Panc1 (cell line): Measurements from ENCODE around the gene C1orf198. TPM values are rescaled to one million over a fixed set of nuclear protein-coding genes. Genes with fewer than 3 reads are reported as not detected.

Source experiments
- ATAC-seq: fragments of 200-7000 bp; cut with Tn5 transposase; 2 replicates; pipeline ENCODE4 v1.9.1; 2020; ENCODE audit warnings: mild to moderate bottlenecking, moderate library complexity
- BruUV-seq: library from RNA; stranded (reverse); fragments of 400-500 nt; replicated peaks from 2 replicates; lab custom pipeline; 2021; lab: Mats Ljungman, UMichigan
- CTCF ChIA-PET: fragments of 300-600 bp; sonication (Branson Sonifier 250); formaldehyde crosslinking; loops from one replicate; lab custom pipeline; 2022; ENCODE audit warnings: antibody characterized with exemption; lab: Charles Lee
- POLR2A ChIA-PET: fragments of 300-600 bp; sonication (Branson Sonifier 250); formaldehyde crosslinking; loops from one replicate; lab custom pipeline; 2022; ENCODE audit warnings: antibody characterized with exemption; lab: Charles Lee
- DNase-seq: peaks from one replicate; pipeline ENCODE4 v3.0.0-alpha.2; 2010; ENCODE audit warnings: low read depth, low spot score
- H3K27ac ChIP-seq: 2 replicates; pipeline ENCODE4 v1.5.1; 2011; ENCODE audit warnings: mild to moderate bottlenecking, low read length, inconsistent platforms
- H3K27me3 ChIP-seq: fragments of 200-500 bp; sonication (Bioruptor generic); 2 replicates; pipeline ENCODE4 v1.6.0; 2014; ENCODE audit warnings: low read length, inconsistent platforms; ENCODE audit not compliant: control insufficient read depth, insufficient read depth
- H3K36me3 ChIP-seq: fragments of 200-500 bp; sonication (Bioruptor generic); 2 replicates; pipeline ENCODE4 v1.5.1; 2014; ENCODE audit warnings: inconsistent platforms, mild to moderate bottlenecking, low read length, moderate library complexity; ENCODE audit not compliant: control insufficient read depth, insufficient read depth
- H3K4me1 ChIP-seq: 2 replicates; pipeline ENCODE4 v1.5.1; 2011; ENCODE audit warnings: inconsistent platforms, mild to moderate bottlenecking, low read length, moderate library complexity; ENCODE audit not compliant: control insufficient read depth, insufficient read depth
- H3K4me3 ChIP-seq, 2 experiments: 2 replicates each; pipeline ENCODE4 v1.5.1; 2011 to 2012; ENCODE audit warnings: low read depth in 2 of 2, low read length in 2 of 2, mild to moderate bottlenecking in 2 of 2, inconsistent platforms in 1 of 2, moderate library complexity in 1 of 2
- H3K9me3 ChIP-seq: fragments of 200-500 bp; sonication (Bioruptor generic); 2 replicates; pipeline ENCODE4 v1.5.1; 2014; ENCODE audit warnings: low read depth, mild to moderate bottlenecking, inconsistent platforms, low read length, moderate library complexity; ENCODE audit not compliant: control insufficient read depth, insufficient read depth
- POLR2AphosphoS5 ChIP-seq: IDR thresholded peaks from 2 replicates; pipeline ENCODE4 v1.6.1; 2012; ENCODE audit warnings: mild to moderate bottlenecking, low read depth, low read length, moderate library complexity
- SIN3A ChIP-seq: IDR thresholded peaks from 2 replicates; pipeline ENCODE4 v1.6.1; 2012; ENCODE audit warnings: low read depth, mild to moderate bottlenecking, low read length, moderate library complexity, borderline replicate concordance; ENCODE audit not compliant: insufficient read depth
- TCF7L2 ChIP-seq: IDR thresholded peaks from 2 replicates; pipeline ENCODE4 v1.6.1; 2011; ENCODE audit warnings: mild to moderate bottlenecking, low read depth, low read length, inconsistent platforms
- in situ Hi-C: cut with HindIII; loops from 2 replicates; pipeline ENCODE4 v1.10.0; 2016; ENCODE audit warnings: low sequenced_read_pairs, low pct_unique_long_range_greater_than_20kb
- intact Hi-C: fragments of 100-400 bp; cut with micrococcal nuclease; formaldehyde crosslinking; loops from one replicate; pipeline ENCODE4 v1.10.0; 2022; ENCODE audit not compliant: unreplicated experiment
- total RNA-seq: library from RNA; stranded (reverse); gene quantifications from one replicate; pipeline ENCODE4 v1.2.1, GENCODE V29; 2021; ENCODE audit not compliant: unreplicated experiment
- TF ChIP-seq, protein P1 (sequence below): fragments of 450-650 bp; IDR thresholded peaks from 2 replicates; pipeline ENCODE4 v1.5.1; 2017; ENCODE audit warnings: mild to moderate bottlenecking
- TF ChIP-seq, protein P2 (sequence below), 2 experiments: IDR thresholded peaks; 2 replicates each; pipeline ENCODE4 v1.6.1; 2011 to 2012; ENCODE audit warnings: low read depth in 2 of 2, control low read depth in 1 of 2, low read length in 1 of 2, mild to moderate bottlenecking in 1 of 2, moderate library complexity in 1 of 2; ENCODE audit not compliant: insufficient read depth in 1 of 2

The C1orf198 gene
- total RNA-seq, 1 experiment from 2014 or later: 33.6 TPM

DNA sequence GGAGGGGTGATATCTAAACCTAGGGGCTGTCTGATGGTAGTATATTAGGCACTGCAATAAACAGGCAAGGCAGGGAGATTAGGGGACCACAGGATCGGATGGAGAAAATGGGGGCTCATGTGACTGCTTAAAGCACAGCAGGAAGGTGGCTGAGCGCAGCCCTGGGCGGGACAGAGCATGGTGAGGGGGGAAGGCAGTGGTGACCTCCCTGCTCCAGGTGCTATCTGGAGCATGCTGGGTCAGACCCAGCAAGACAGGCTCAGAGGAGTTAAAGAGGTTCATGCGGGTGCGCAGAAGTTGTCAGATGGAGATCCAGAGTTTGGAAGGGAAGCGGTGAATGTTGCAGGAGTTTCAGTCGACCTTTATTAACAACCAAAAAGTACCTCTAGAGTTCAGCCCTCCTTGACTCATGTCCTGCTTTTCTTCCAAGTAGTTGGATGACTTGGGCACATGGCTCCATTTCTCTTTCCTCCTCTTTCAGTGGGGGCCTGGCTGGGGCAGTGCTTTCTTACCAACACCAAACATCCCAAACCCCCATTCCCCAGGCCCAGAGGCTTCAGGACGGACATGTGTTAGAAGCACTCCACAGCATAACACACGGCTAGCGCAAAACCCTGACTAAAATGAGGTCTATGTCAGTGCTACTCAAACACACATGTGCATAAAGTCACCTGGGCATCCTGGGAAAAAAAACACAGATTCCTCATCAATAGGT, 79.6 kb downstream of the C1orf198 start:
- no TSS peak for BruUV-seq
- TF ChIP-seq TCF7L2: no peak
- TF ChIP-seq SIN3A: no peak
- TF ChIP-seq, protein P1, sequence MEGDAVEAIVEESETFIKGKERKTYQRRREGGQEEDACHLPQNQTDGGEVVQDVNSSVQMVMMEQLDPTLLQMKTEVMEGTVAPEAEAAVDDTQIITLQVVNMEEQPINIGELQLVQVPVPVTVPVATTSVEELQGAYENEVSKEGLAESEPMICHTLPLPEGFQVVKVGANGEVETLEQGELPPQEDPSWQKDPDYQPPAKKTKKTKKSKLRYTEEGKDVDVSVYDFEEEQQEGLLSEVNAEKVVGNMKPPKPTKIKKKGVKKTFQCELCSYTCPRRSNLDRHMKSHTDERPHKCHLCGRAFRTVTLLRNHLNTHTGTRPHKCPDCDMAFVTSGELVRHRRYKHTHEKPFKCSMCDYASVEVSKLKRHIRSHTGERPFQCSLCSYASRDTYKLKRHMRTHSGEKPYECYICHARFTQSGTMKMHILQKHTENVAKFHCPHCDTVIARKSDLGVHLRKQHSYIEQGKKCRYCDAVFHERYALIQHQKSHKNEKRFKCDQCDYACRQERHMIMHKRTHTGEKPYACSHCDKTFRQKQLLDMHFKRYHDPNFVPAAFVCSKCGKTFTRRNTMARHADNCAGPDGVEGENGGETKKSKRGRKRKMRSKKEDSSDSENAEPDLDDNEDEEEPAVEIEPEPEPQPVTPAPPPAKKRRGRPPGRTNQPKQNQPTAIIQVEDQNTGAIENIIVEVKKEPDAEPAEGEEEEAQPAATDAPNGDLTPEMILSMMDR: no peak
- TF ChIP-seq, protein P2, sequence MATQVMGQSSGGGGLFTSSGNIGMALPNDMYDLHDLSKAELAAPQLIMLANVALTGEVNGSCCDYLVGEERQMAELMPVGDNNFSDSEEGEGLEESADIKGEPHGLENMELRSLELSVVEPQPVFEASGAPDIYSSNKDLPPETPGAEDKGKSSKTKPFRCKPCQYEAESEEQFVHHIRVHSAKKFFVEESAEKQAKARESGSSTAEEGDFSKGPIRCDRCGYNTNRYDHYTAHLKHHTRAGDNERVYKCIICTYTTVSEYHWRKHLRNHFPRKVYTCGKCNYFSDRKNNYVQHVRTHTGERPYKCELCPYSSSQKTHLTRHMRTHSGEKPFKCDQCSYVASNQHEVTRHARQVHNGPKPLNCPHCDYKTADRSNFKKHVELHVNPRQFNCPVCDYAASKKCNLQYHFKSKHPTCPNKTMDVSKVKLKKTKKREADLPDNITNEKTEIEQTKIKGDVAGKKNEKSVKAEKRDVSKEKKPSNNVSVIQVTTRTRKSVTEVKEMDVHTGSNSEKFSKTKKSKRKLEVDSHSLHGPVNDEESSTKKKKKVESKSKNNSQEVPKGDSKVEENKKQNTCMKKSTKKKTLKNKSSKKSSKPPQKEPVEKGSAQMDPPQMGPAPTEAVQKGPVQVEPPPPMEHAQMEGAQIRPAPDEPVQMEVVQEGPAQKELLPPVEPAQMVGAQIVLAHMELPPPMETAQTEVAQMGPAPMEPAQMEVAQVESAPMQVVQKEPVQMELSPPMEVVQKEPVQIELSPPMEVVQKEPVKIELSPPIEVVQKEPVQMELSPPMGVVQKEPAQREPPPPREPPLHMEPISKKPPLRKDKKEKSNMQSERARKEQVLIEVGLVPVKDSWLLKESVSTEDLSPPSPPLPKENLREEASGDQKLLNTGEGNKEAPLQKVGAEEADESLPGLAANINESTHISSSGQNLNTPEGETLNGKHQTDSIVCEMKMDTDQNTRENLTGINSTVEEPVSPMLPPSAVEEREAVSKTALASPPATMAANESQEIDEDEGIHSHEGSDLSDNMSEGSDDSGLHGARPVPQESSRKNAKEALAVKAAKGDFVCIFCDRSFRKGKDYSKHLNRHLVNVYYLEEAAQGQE (IDR thresholded peaks at IDR 0.05; ENCODE audit: insufficient read depth in 1 of 2, low read depth in 2 of 2, low read length in 1 of 2): no peak
- no peak for TF ChIP-seq POLR2AphosphoS5
- no peak for DNase-seq
- in situ Hi-C loops: no loop called here
- Histone ChIP-seq H3K27me3 (no peaks in the 10 kb centered on the region), H3K36me3 (no peaks in the 10 kb centered on the region), H3K4me1 (no peaks in the 10 kb centered on the region), H3K4me3 (no peak overlapping the region), H3K9me3 (no peaks in the 10 kb centered on the region), H3K27ac (no peak overlapping the region)
- CTCF ChIA-PET: no interaction called here
- POLR2A ChIA-PET: no interaction called here
- intact Hi-C loops: no loop called here
- no peak for ATAC-seq

DNA sequence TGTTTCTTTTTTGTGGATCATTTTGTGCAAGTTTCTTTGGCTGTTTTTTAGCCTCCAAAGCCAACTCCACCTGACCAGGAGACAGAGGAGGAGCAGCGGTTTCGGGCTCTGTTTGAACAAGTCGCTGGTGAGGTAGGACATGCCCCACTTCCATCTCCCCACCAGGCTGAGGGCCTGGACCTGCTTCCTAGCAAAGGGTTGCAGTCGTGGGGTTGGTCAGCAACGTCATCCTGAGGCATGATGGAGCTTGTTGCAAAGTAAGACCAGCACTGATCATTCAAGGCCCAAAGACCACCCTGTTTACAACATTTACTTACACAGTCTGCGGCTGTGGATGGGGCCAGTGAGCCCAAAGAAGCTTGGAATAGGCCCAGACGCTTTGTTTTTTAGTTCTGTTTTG, 80.8 kb downstream of the C1orf198 start:
- no peaks in the 10 kb centered on the region; the same call in 1 of the 2 replicates for H3K27me3 ChIP-seq
- in situ Hi-C loops: no loop called here
- ChIA-PET CTCF (interaction anchor here (0.6 kb wide), 1 partner anchor 100 kb away, joined by 7 read pairs; no protein-coding TSS in a partner anchor), POLR2A (no interaction called here)
- DNase-seq: no peak
- no TSS peak for BruUV-seq
- no peak overlapping the region for H3K27ac ChIP-seq
- TF ChIP-seq POLR2AphosphoS5: no peak
- intact Hi-C loops: no loop called here
- no peaks in the 10 kb centered on the region for H3K4me1 ChIP-seq
- no peaks in the 10 kb centered on the region for H3K36me3 ChIP-seq
- H3K9me3 ChIP-seq: no peaks in the 10 kb centered on the region
- H3K4me3 ChIP-seq: no peak overlapping the region
- no peak for ATAC-seq

Other genes starting within 250 kb of the C1orf198 start
- 20.5 TPM for gene COG2, start 226.0 kb downstream of the C1orf198 start, total RNA-seq
- gene AGT, start 154.4 kb downstream of the C1orf198 start, total RNA-seq: 0.87 TPM
- not detected for gene CAPN9, start 121.1 kb downstream of the C1orf198 start, total RNA-seq
- gene TTC13, start 110.3 kb upstream of the C1orf198 start, total RNA-seq: 19.0 TPM
- gene ARV1, start 110.6 kb upstream of the C1orf198 start, total RNA-seq: 25.9 TPM
- gene FAM89A, start 171.7 kb upstream of the C1orf198 start, total RNA-seq: 2.2 TPM